Measurements from ENCODE around the gene DBH.

DNA sequence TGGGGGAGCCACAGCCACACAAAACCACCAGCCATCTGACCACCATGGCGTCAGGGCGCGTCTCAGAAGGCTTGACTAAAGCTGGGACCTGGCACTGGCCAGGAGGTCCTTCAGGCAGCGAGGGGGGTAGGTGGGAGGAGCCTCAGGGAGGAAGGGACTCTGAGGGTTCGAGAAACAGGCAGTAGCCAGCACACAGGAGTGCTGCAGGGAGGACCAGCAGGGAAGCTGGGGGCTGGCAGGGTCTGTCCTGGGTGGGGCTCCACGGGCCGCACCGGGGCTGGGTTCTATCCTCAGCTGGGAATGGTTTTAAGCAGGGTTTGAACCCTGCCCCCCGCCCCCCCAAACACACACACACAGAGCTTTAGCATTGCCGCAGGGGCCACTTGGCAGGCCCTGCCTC is 34.4 kb upstream of the DBH start:
- no peak for TF ChIP-seq DPF2 (IDR thresholded peaks at IDR 0.05)
- TF ChIP-seq, protein P1, sequence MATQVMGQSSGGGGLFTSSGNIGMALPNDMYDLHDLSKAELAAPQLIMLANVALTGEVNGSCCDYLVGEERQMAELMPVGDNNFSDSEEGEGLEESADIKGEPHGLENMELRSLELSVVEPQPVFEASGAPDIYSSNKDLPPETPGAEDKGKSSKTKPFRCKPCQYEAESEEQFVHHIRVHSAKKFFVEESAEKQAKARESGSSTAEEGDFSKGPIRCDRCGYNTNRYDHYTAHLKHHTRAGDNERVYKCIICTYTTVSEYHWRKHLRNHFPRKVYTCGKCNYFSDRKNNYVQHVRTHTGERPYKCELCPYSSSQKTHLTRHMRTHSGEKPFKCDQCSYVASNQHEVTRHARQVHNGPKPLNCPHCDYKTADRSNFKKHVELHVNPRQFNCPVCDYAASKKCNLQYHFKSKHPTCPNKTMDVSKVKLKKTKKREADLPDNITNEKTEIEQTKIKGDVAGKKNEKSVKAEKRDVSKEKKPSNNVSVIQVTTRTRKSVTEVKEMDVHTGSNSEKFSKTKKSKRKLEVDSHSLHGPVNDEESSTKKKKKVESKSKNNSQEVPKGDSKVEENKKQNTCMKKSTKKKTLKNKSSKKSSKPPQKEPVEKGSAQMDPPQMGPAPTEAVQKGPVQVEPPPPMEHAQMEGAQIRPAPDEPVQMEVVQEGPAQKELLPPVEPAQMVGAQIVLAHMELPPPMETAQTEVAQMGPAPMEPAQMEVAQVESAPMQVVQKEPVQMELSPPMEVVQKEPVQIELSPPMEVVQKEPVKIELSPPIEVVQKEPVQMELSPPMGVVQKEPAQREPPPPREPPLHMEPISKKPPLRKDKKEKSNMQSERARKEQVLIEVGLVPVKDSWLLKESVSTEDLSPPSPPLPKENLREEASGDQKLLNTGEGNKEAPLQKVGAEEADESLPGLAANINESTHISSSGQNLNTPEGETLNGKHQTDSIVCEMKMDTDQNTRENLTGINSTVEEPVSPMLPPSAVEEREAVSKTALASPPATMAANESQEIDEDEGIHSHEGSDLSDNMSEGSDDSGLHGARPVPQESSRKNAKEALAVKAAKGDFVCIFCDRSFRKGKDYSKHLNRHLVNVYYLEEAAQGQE (IDR thresholded peaks at IDR 0.05; ENCODE audit: low read depth, low read length) = no peak
- TF ChIP-seq, protein P2, sequence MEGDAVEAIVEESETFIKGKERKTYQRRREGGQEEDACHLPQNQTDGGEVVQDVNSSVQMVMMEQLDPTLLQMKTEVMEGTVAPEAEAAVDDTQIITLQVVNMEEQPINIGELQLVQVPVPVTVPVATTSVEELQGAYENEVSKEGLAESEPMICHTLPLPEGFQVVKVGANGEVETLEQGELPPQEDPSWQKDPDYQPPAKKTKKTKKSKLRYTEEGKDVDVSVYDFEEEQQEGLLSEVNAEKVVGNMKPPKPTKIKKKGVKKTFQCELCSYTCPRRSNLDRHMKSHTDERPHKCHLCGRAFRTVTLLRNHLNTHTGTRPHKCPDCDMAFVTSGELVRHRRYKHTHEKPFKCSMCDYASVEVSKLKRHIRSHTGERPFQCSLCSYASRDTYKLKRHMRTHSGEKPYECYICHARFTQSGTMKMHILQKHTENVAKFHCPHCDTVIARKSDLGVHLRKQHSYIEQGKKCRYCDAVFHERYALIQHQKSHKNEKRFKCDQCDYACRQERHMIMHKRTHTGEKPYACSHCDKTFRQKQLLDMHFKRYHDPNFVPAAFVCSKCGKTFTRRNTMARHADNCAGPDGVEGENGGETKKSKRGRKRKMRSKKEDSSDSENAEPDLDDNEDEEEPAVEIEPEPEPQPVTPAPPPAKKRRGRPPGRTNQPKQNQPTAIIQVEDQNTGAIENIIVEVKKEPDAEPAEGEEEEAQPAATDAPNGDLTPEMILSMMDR (IDR thresholded peaks at IDR 0.05 in 2 of 3, conservative IDR thresholded peaks at IDR 0.05 in 1 of 3; ENCODE audit: control insufficient read depth in 2 of 3, extremely low read depth in 1 of 3, insufficient read depth in 1 of 3, low read depth in 3 of 3, low read length in 3 of 3) = no peak
- no peak for TF ChIP-seq EED (IDR thresholded peaks at IDR 0.05; ENCODE audit: low read depth)
- no peak for TF ChIP-seq MXI1 (IDR thresholded peaks at IDR 0.05; ENCODE audit: low read depth, low read length)
- no peak for TF ChIP-seq EP300 (IDR thresholded peaks at IDR 0.05; ENCODE audit: borderline replicate concordance in 1 of 2, control insufficient read depth in 1 of 2, low read depth in 2 of 2, low read length in 2 of 2)
- TF ChIP-seq FOS (IDR thresholded peaks at IDR 0.05; ENCODE audit: borderline replicate concordance, extremely low read depth, insufficient read length) = no peak
- no peak for TF ChIP-seq ZNF384 (IDR thresholded peaks at IDR 0.05; ENCODE audit: borderline replicate concordance, low read depth, low read length)
- TF ChIP-seq, protein P3, sequence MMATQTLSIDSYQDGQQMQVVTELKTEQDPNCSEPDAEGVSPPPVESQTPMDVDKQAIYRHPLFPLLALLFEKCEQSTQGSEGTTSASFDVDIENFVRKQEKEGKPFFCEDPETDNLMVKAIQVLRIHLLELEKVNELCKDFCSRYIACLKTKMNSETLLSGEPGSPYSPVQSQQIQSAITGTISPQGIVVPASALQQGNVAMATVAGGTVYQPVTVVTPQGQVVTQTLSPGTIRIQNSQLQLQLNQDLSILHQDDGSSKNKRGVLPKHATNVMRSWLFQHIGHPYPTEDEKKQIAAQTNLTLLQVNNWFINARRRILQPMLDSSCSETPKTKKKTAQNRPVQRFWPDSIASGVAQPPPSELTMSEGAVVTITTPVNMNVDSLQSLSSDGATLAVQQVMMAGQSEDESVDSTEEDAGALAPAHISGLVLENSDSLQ (IDR thresholded peaks at IDR 0.05) = no peak
- no peak for TF ChIP-seq JUND (IDR thresholded peaks at IDR 0.05; ENCODE audit: low read depth, low read length)
- TF ChIP-seq NFYB (IDR thresholded peaks at IDR 0.05; ENCODE audit: insufficient read depth, low read depth, low read length) = no peak
- TF ChIP-seq, protein P4, sequence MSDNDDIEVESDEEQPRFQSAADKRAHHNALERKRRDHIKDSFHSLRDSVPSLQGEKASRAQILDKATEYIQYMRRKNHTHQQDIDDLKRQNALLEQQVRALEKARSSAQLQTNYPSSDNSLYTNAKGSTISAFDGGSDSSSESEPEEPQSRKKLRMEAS (IDR thresholded peaks at IDR 0.05; ENCODE audit: low read depth, low read length) = no peak
- TF ChIP-seq CBX3 (IDR thresholded peaks at IDR 0.05; ENCODE audit: borderline replicate concordance, low read depth) = no peak
- TF ChIP-seq SP1 (IDR thresholded peaks at IDR 0.05; ENCODE audit: low read depth, low read length) = no peak
